Activated CD8-positive, alpha-beta memory T cell treated with anti-CD3 and anti-CD28 coated beads, Interleukin-2, amount 10 ng/mL, durations not matched to agents 7 days and 5 days (primary cell): ENCODE data around the gene CD96. TPM values are rescaled to one million over a fixed set of nuclear protein-coding genes. Genes with fewer than 3 reads are reported as not detected.
"Not testable (repeated sequence)": the region's sequence is repeated elsewhere in the genome, so short reads cannot be mapped to it uniquely, and the experiment has no call there.

ENCODE experiments used
- ATAC-seq: fragments of 150-1000 bp; cut with Tn5 transposase; one replicate; pipeline ENCODE4 v1.10.0; 2021; ENCODE audit warnings: moderate library complexity
- CTCF ChIA-PET: fragments of 350-600 bp; sonication (Branson Sonifier 250); formaldehyde crosslinking; loops from one replicate; lab custom pipeline; 2021; ENCODE audit warnings: antibody characterized with exemption; lab: Charles Lee
- DNase-seq: peaks from one replicate; pipeline ENCODE4 v3.0.0-alpha.2; 2020
- H3K27ac Mint-ChIP-seq: one replicate; pipeline ENCODE4 v1.8.0; 2021; ENCODE audit warnings: mild to moderate bottlenecking, mixed read lengths
- H3K27me3 Mint-ChIP-seq: one replicate; pipeline ENCODE4 v1.8.0; 2021; ENCODE audit warnings: mixed read lengths
- H3K36me3 Mint-ChIP-seq: one replicate; pipeline ENCODE4 v1.8.0; 2021; ENCODE audit warnings: mild to moderate bottlenecking, mixed read lengths
- H3K4me1 Mint-ChIP-seq: one replicate; pipeline ENCODE4 v1.8.0; 2021; ENCODE audit warnings: mixed read lengths
- H3K4me3 Mint-ChIP-seq: one replicate; pipeline ENCODE4 v1.8.0; 2021; ENCODE audit warnings: mild to moderate bottlenecking, moderate library complexity, mixed read lengths
- H3K9me3 Mint-ChIP-seq: one replicate; pipeline ENCODE4 v1.8.0; 2022; ENCODE audit warnings: low read depth, mixed read lengths
- total RNA-seq, 2 experiments: library from RNA; stranded (reverse); gene quantifications; one replicate each; pipeline ENCODE4 v1.2.3, GENCODE V29; 2021

CD96 gene
- total RNA-seq, 2 experiments from 2014 or later: 290 to 311 TPM

DNA sequence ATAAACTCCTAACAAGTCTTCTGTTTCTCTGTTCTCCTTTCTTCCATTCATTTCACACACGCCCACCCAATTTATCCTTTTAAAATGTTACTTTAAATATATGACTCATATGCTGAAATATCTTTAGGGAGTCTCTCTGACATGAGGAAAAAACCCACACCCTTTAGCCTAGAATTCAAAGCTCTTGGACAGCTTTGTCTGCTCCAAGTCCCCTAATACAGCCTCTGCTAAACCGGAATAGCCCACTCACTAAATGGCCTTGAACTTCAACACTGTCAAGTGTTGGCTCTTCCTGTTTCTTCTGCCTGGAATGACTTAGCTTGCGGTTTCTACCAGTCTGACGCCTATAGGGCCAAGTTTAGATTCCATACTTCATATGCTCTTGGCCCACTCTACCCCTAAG is 3.3 kb upstream of the CD96 start:
- ATAC-seq: peak; percentile 18
- Mint-ChIP-seq H3K4me1 (peaks cover 42% of the 10 kb centered on the region), H3K4me3 (peak overlapping the region; percentile 71), H3K9me3 (no peaks in the 10 kb centered on the region), H3K27me3 (no peaks in the 10 kb centered on the region), H3K27ac (no peak overlapping the region), H3K36me3 (peaks cover 20% of the 10 kb centered on the region)
- DNase-seq: peak; percentile 57
- CTCF ChIA-PET: interaction anchor here (0.6 to 2.8 kb wide), 13 partner anchors 15 to 527 kb away, joined by 3 to 13 read pairs (median 4); partner anchors contain the start of gene ZBED2

DNA sequence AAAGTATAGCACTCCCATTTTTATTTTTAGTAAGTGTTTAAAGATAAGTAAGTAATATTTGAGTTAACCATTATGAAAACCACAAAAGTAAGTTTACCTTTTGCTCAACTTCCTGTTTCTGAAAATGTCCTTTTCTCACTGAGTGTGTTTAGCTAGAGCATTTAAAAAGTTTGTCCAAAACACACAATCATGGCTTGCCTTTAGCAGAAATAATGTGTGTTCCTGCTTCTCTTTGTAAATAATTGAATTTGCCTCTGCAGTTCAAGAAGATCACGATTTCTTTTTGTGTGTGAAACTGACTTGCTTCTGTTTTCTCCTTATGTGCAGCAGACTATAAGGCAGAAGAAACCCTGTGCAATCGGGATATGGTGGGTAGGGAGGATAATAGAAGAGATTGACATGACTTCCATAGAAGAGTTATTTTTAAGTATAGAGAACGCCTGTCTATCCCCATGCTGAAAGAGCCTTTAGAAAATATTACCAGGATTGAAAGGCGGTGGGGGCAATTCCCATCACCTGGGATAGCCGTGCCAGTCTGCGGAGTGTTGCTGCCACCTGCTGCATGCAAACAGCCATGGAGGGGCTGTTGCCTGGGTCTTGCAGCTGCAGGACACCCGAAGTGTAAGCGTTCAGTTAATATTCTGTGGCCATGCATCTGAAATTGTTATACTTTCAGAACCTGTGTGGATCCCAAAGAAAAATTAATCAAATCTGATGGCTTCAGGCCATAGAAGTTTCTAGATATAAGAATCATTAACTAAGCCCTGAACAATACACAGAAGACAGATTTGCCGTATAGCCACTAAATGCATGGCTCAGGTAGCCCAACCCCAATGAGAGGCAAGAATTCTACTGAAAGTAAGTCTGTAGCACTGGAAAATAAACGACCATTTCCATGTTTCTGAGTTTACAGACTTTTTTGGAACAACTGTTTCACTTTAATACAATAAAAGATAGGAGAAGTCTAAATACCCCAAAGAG is 2.4 kb upstream of the CD96 start:
- peak overlapping the region; percentile 71 for H3K4me3 Mint-ChIP-seq
- peaks cover 50% of the 10 kb centered on the region for H3K4me1 Mint-ChIP-seq
- no peaks in the 10 kb centered on the region for H3K27me3 Mint-ChIP-seq
- CTCF ChIA-PET: interaction anchor here (0.6 to 2.8 kb wide), 19 partner anchors 16 to 528 kb away, joined by 3 to 13 read pairs (median 4); partner anchors contain the start of gene ZBED2
- H3K9me3 Mint-ChIP-seq: no peaks in the 10 kb centered on the region
- peak; percentile 86 for DNase-seq
- H3K27ac Mint-ChIP-seq: no peak overlapping the region
- peak; percentile 68 for ATAC-seq
- H3K36me3 Mint-ChIP-seq: peaks cover 30% of the 10 kb centered on the region

GRCh38 chr3:111541391-111541790 is 606 bp upstream of the CD96 start:
- Mint-ChIP-seq H3K36me3 (peaks cover 47% of the 10 kb centered on the region), H3K27ac (no peak overlapping the region)

DNA sequence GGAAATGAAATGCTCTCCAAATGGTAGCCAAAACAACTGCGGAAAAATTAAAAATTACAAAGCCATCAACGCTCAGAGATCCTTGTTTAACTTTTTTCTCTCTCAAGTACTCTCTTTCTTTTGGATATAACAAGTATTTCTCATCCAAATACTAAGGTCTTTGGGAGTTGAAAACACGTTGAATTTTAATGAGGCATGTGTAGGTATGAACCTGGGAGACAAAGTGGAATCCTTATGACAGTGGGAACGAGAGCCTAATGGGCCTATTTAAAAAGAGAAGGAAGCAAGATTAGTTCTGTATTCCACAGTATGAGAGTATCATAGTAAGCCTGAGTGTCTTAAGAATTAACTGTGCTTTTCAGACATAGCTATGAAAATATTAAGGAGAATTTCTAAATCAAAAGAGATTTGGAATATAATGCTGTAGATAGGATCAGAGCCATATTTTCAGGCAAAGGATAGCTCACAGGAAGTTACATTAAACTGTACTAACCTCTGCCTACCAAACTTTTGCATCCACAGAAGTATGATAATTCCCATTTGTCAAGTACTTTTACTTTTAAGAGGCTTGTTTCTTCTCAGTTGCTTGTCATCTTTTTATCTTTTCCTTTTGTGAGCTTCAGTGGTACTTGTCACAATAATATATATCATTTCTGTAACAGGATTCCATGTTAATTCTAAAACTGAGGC is 759 bp downstream of the CD96 start:
- peaks cover 72% of the 10 kb centered on the region for H3K4me1 Mint-ChIP-seq
- CTCF ChIA-PET: interaction anchor here (0.8 to 2.0 kb wide), 7 partner anchors 13 to 149 kb away, joined by 3 to 6 read pairs (median 3); no protein-coding TSS in a partner anchor
- ATAC-seq: no peak
- no peak overlapping the region for H3K4me3 Mint-ChIP-seq
- peaks cover 57% of the 10 kb centered on the region for H3K36me3 Mint-ChIP-seq
- no peak overlapping the region for H3K27ac Mint-ChIP-seq
- no peaks in the 10 kb centered on the region for H3K27me3 Mint-ChIP-seq
- no peaks in the 10 kb centered on the region for H3K9me3 Mint-ChIP-seq
- DNase-seq: no peak

More at GRCh38 chr3:111541391-111541790, 606 bp upstream of the CD96 start:
- no peaks in the 10 kb centered on the region for H3K9me3 Mint-ChIP-seq
- peaks cover 67% of the 10 kb centered on the region for H3K4me1 Mint-ChIP-seq
- H3K4me3 Mint-ChIP-seq: no peak overlapping the region
- ATAC-seq (no peak), DNase-seq (no peak)
- CTCF ChIA-PET: interaction anchor here (1.0 to 1.8 kb wide), 2 partner anchors 26 to 75 kb away, joined by 3 to 9 read pairs; no protein-coding TSS in a partner anchor
- H3K27me3 Mint-ChIP-seq: no peaks in the 10 kb centered on the region

- no peaks in the 10 kb centered on the region for H3K9me3 Mint-ChIP-seq
- H3K27me3 Mint-ChIP-seq: no peaks in the 10 kb centered on the region
- ATAC-seq: no peak
- peaks cover 52% of the 10 kb centered on the region for H3K36me3 Mint-ChIP-seq
- H3K27ac Mint-ChIP-seq: no peak overlapping the region
- no peak for DNase-seq
- no peak overlapping the region for H3K4me3 Mint-ChIP-seq
- H3K4me1 Mint-ChIP-seq: peaks cover 50% of the 10 kb centered on the region
- CTCF ChIA-PET: interaction anchor here (1.3 to 2.6 kb wide), 4 partner anchors 23 to 170 kb away, joined by 3 to 11 read pairs (median 4); no protein-coding TSS in a partner anchor
Measured at GRCh38 chr3:111545349-111545748, 3.4 kb downstream of the CD96 start.

GRCh38 chr3:111547631-111548030 is 5.6 kb downstream of the CD96 start:
- Mint-ChIP-seq H3K4me3 (no peak overlapping the region), H3K36me3 (peaks cover 44% of the 10 kb centered on the region), H3K27ac (no peak overlapping the region), H3K9me3 (no peaks in the 10 kb centered on the region), H3K4me1 (peaks cover 34% of the 10 kb centered on the region), H3K27me3 (no peaks in the 10 kb centered on the region)
- ATAC-seq (peak; percentile 62), DNase-seq (peak; percentile 82)
- CTCF ChIA-PET: interaction anchor here (0.6 to 3.1 kb wide), 4 partner anchors 59 to 145 kb away, joined by 3 to 16 read pairs (median 3); no protein-coding TSS in a partner anchor

DNA sequence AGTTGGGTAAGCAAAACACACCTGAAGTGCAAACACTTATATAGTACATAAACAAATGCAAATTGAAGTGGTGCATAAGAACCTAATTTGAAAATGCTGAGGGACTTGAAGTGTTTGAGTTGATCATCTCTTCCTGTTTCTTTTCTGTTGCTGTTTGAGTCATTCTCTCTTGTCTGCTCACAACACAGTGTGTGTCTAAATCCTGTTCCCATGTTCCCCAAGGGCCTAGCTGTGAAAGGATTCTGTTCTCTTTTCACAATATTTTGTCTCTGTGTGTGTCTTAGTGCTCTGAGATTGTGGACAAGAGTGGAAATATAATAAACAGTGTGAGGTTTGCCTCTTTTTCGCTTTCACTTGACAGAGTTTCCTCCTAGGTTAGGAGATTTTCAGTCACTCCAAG is 6.1 kb downstream of the CD96 start:
- ATAC-seq: peak; percentile 46
- CTCF ChIA-PET: interaction anchor here (0.6 to 3.1 kb wide), 3 partner anchors 59 to 143 kb away, joined by 3 to 16 read pairs (median 3); no protein-coding TSS in a partner anchor

GRCh38 chr3:111548756-111549155 is 6.8 kb downstream of the CD96 start:
- H3K9me3 Mint-ChIP-seq: no peaks in the 10 kb centered on the region
- DNase-seq: no peak
- H3K36me3 Mint-ChIP-seq: peaks cover 41% of the 10 kb centered on the region
- H3K4me3 Mint-ChIP-seq: no peak overlapping the region
- no peak for ATAC-seq
- CTCF ChIA-PET: interaction anchor here (0.9 to 3.1 kb wide), 2 partner anchors 67 to 144 kb away, joined by 3 to 16 read pairs; no protein-coding TSS in a partner anchor
- no peak overlapping the region for H3K27ac Mint-ChIP-seq
- no peaks in the 10 kb centered on the region for H3K27me3 Mint-ChIP-seq
- H3K4me1 Mint-ChIP-seq: peaks cover 36% of the 10 kb centered on the region

More for the DNA sequence above, 6.1 kb downstream of the CD96 start:
- Mint-ChIP-seq H3K27me3 (no peaks in the 10 kb centered on the region), H3K36me3 (peaks cover 42% of the 10 kb centered on the region), H3K9me3 (no peaks in the 10 kb centered on the region), H3K4me1 (peaks cover 34% of the 10 kb centered on the region), H3K4me3 (no peak overlapping the region), H3K27ac (no peak overlapping the region)
- no peak for DNase-seq

DNA sequence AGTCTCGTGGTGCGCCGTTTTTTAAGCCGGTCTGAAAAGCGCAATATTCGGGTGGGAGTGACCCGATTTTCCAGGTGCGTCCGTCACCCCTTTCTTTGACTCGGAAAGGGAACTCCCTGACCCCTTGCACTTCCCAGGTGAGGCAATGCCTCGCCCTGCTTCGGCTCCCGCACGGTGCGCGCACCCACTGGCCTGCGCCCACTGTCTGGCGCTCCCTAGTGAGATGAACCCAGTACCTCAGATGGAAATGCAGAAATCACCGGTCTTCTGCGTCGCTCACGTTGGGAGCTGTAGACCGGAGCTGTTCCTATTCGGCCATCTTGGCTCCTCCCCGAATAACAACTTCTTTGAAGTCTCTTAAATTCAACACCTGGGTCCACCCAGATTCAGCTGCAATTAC is 19.9 kb downstream of the CD96 start:
- peaks cover 32% of the 10 kb centered on the region for H3K4me1 Mint-ChIP-seq
- H3K4me3 Mint-ChIP-seq, DNase-seq, CTCF ChIA-PET, ATAC-seq, H3K9me3 Mint-ChIP-seq, H3K27ac Mint-ChIP-seq, H3K27me3 Mint-ChIP-seq: not testable (repeated sequence)
- H3K36me3 Mint-ChIP-seq: peaks cover 32% of the 10 kb centered on the region

GRCh38 chr3:111566844-111567243 is 24.8 kb downstream of the CD96 start:
- peaks cover 62% of the 10 kb centered on the region for H3K4me1 Mint-ChIP-seq
- H3K27me3 Mint-ChIP-seq: no peaks in the 10 kb centered on the region
- ATAC-seq: no peak
- CTCF ChIA-PET: interaction anchor here (1.4 kb wide), 1 partner anchor 102 kb away, joined by 3 read pairs; no protein-coding TSS in a partner anchor
- no peaks in the 10 kb centered on the region for H3K9me3 Mint-ChIP-seq
- H3K4me3 Mint-ChIP-seq: no peak overlapping the region
- peak overlapping the region; percentile 15 for H3K27ac Mint-ChIP-seq
- H3K36me3 Mint-ChIP-seq: peaks cover 69% of the 10 kb centered on the region
- no peak for DNase-seq

GRCh38 chr3:111568355-111568754 is 26.4 kb downstream of the CD96 start:
- ATAC-seq (no peak), DNase-seq (no peak)
- peaks cover 70% of the 10 kb centered on the region for H3K36me3 Mint-ChIP-seq
- CTCF ChIA-PET: interaction anchor here (1.4 to 1.5 kb wide), 3 partner anchors 23 to 147 kb away, joined by 3 to 4 read pairs (median 3); no protein-coding TSS in a partner anchor
- peaks cover 63% of the 10 kb centered on the region for H3K4me1 Mint-ChIP-seq
- H3K9me3 Mint-ChIP-seq: no peaks in the 10 kb centered on the region
- no peak overlapping the region for H3K4me3 Mint-ChIP-seq
- H3K27me3 Mint-ChIP-seq: no peaks in the 10 kb centered on the region
- H3K27ac Mint-ChIP-seq: no peak overlapping the region

- DNase-seq (no peak), ATAC-seq (no peak)
- no peak overlapping the region for H3K27ac Mint-ChIP-seq
- no peaks in the 10 kb centered on the region for H3K9me3 Mint-ChIP-seq
- H3K36me3 Mint-ChIP-seq: peaks cover 73% of the 10 kb centered on the region
- H3K4me1 Mint-ChIP-seq: peaks cover 65% of the 10 kb centered on the region
- H3K4me3 Mint-ChIP-seq: no peak overlapping the region
- CTCF ChIA-PET: interaction anchor here (1.4 kb wide), 1 partner anchor 147 kb away, joined by 3 read pairs; no protein-coding TSS in a partner anchor
- no peaks in the 10 kb centered on the region for H3K27me3 Mint-ChIP-seq
Measured at GRCh38 chr3:111568911-111569310, 26.9 kb downstream of the CD96 start.
